ENCODE data around the gene NRXN3. TPM values are rescaled to one million over a fixed set of nuclear protein-coding genes. Genes with fewer than 3 reads are reported as not detected.

Gene NRXN3
- total RNA-seq, 1 experiment from 2014 or later: not detected

DNA sequence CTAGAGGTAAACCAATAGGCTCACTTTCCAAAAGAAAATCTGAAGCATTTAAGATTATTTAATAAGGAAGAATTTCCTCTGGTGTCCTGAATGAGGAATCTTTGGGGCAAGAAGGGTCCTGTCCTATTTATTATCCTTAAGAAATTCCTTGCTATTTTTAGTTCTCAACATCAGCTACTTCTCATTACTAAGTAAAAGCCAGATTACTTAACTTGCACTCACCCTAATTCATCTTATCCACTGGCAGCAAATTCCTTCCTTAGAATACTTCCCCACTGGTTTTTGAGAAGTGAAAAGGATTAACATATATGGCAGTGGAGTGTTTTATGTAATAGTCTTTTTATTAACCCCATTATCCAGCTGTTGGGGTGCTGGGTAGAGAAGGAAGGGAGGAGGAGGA lies 1273.4 kb downstream of the NRXN3 start (continued):
- TF ChIP-seq CTCF (IDR thresholded peaks at IDR 0.05 in 2 of 3, conservative IDR thresholded peaks at IDR 0.05 in 1 of 3; ENCODE audit: borderline replicate concordance in 1 of 3, insufficient read depth in 1 of 3, low read depth in 2 of 3, low read length in 2 of 3): no peak
- no peak for TF ChIP-seq ZBTB33 (IDR thresholded peaks at IDR 0.05; ENCODE audit: extremely low read depth, insufficient replicate concordance, low read length)
- no peak for TF ChIP-seq SRF (IDR thresholded peaks at IDR 0.05; ENCODE audit: low read depth)

GRCh38 chr14:79448960-79449359 lies 1278.8 kb downstream of the NRXN3 start:
- no peaks in the 10 kb centered on the region for H3K36me3 ChIP-seq (ENCODE audit: control insufficient read depth in 1 of 2, insufficient read depth in 2 of 2, low read length in 2 of 2)
- POLR2A ChIA-PET: no interaction called here
- no peak for DNase-seq (ENCODE audit: low read depth, low spot score)

More at GRCh38 chr14:79448960-79449359, 1278.8 kb downstream of the NRXN3 start:
- no peak for ATAC-seq
- no TSS peak for BruUV-seq (replicated peaks)
- TF ChIP-seq ZBTB33 (IDR thresholded peaks at IDR 0.05; ENCODE audit: extremely low read depth, insufficient replicate concordance, low read length) (no peak), SP1 (IDR thresholded peaks at IDR 0.05; ENCODE audit: low read depth) (no peak), CTCF (IDR thresholded peaks at IDR 0.05 in 2 of 3, conservative IDR thresholded peaks at IDR 0.05 in 1 of 3; ENCODE audit: borderline replicate concordance in 1 of 3, insufficient read depth in 1 of 3, low read depth in 2 of 3, low read length in 2 of 3) (no peak), POLR2A (IDR thresholded peaks at IDR 0.05; ENCODE audit: borderline replicate concordance, extremely low read depth, insufficient read depth, insufficient read length) (no peak), JUND (IDR thresholded peaks at IDR 0.05) (no peak), MAX (IDR thresholded peaks at IDR 0.05) (no peak), YY1 (IDR thresholded peaks at IDR 0.05; ENCODE audit: extremely low read depth, insufficient replicate concordance, low read depth, low read length) (no peak), SRF (IDR thresholded peaks at IDR 0.05; ENCODE audit: low read depth) (no peak), EZH2 (IDR thresholded peaks at IDR 0.05) (no peak), FOSL1 (IDR thresholded peaks at IDR 0.05; ENCODE audit: low read depth) (no peak), TCF7L2 (IDR thresholded peaks at IDR 0.05; ENCODE audit: borderline replicate concordance, extremely low read depth, insufficient read depth, insufficient read length) (no peak), EZH2phosphoT487 (IDR thresholded peaks at IDR 0.05; ENCODE audit: borderline replicate concordance) (no peak), SIN3A (IDR thresholded peaks at IDR 0.05; ENCODE audit: low read depth) (no peak), ZNF274 (IDR thresholded peaks at IDR 0.05; ENCODE audit: low read depth, low read length) (no peak), POLR2AphosphoS5 (IDR thresholded peaks at IDR 0.05; ENCODE audit: low read depth, low read length) (no peak)
- intact Hi-C loops (cut with micrococcal nuclease): no loop called here
- Histone ChIP-seq H3K79me2 (ENCODE audit: insufficient read depth, low read length) (no peaks in the 10 kb centered on the region), H3K4me3 (replicated peaks in 1 of 2; ENCODE audit: low read depth in 1 of 2, low read length in 2 of 2) (no peak overlapping the region), H3K4me2 (ENCODE audit: low read length) (no peak overlapping the region), H3K4me1 (ENCODE audit: control insufficient read depth in 1 of 2, insufficient read depth in 2 of 2, low read length in 2 of 2) (no peaks in the 10 kb centered on the region), H3K9ac (ENCODE audit: low read length) (no peak overlapping the region), H2AFZ (ENCODE audit: low read depth, low read length, poor library complexity, severe bottlenecking) (no peak overlapping the region), H3K9me3 (ENCODE audit: control insufficient read depth in 1 of 2, insufficient read depth in 1 of 2, low read depth in 1 of 2, low read length in 2 of 2) (peaks cover 8 to 11% of the 10 kb centered on the region in 2 experiments; a peak in 2 of 4 replicates), H3K27me3 (ENCODE audit: insufficient read depth, low read length) (no peaks in the 10 kb centered on the region), H3K27ac (ENCODE audit: low read depth, low read length) (no peak overlapping the region), H3K9me2 (ENCODE audit: insufficient read depth) (no peaks in the 10 kb centered on the region), H4K20me1 (ENCODE audit: insufficient read depth) (no peaks in the 10 kb centered on the region)
- ChIA-PET CTCF (no interaction called here), RAD21 (ENCODE audit: low non-redundant PET in 1 of 2, low total read pairs in 2 of 2, uncharacterized antibody in 2 of 2, unreplicated experiment in 2 of 2) (no interaction called here)

Data from HCT116 (cell line).